GM18502 (cell line): Measurements from ENCODE around the gene ITFG1.
A peak's percentile ranks its signal among the peaks of the same experiment; 100 is the strongest.

Source experiments
- ATAC-seq: cut with Tn5 transposase; IDR thresholded peaks from one replicate; pipeline ENCODE4 v1.9.1; 2021; ENCODE audit warnings: mild to moderate bottlenecking; ENCODE audit not compliant: unreplicated experiment, poor library complexity

ITFG1 gene

DNA sequence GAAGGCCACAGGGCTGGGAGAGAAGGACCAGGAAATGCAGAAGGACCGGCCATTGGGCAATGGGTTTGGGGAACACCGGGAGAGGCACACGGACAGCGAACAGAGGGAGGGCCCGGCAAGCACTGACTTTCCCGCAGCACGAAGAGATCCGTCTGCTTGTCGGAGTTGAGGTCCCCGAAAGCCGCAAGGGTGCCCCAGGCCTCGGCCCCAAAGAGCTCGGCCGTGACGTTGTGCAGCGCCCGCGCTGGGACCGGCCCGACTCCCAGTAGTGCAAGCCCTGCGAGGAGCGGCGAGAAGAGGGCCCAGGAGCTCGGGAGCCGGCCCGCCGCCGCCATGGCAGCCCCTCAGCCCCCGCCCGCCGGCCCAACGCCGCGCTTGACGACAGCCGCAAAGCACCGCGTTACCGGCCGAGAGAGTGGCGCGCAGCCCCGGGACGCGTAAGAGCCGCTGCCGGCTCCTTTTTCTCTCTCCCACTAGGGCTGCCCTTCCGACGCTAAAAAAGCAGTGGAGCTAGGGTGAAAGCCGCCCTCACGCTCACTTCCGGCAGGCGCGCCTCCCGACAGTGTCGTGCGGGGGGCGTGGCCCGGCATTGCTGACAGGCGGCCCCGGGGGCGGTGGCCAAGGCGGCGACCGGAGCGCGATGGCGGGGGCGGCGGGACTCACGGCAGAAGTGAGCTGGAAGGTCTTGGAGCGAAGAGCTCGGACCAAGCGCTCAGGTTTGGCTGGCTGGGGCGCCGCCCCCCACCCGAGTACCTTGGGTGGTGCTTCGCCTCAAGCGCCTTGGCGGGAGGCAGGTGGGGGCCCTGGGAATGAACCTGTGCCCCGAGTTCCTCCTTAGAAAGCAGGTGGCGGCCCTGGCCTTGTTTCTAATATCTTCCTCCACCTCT, at the start of gene ITFG1, which contains the start of gene PHKB:
Gene ITFG1, minus strand, starts transcription at position 353 of the 887 bp plus-strand sequence. Its CDS starts 18 bp downstream, at position 335.
Gene PHKB, plus strand, starts transcription at position 621 of the 887 bp plus-strand sequence. Its CDS starts 20 bp downstream, at position 641.
- peak; percentile 81 for ATAC-seq

- ATAC-seq = no peak
Observed at GRCh38 chr16:47507701-47508100, 46.8 kb upstream of the ITFG1 start.

- ATAC-seq = no peak
Observed at GRCh38 chr16:47506800-47507199, 45.9 kb upstream of the ITFG1 start.

- ATAC-seq = no peak
Observed at GRCh38 chr16:47504599-47504998, 43.7 kb upstream of the ITFG1 start.

DNA sequence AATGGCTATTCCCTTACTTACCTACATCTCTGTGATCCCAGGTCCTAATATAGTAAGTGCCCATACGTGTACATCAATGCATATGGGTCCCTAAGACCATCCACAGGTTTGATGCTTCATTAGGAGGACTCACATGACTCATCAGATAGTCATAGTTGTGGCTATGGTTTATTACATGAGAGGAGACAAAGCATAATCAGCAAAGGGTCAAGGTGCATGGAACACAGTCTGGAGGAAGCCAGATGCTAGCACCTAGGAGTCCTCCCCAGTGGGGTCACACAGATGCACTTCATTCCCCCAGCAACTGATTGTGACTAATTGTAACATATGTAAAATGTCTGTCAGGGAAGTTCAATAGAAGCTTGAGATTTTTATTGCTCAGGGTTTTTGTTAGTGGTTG, 43.1 kb upstream of the ITFG1 start:
- no peak for ATAC-seq

- no peak for ATAC-seq
Observed at GRCh38 chr16:47499700-47500264, 38.9 kb upstream of the ITFG1 start.

DNA sequence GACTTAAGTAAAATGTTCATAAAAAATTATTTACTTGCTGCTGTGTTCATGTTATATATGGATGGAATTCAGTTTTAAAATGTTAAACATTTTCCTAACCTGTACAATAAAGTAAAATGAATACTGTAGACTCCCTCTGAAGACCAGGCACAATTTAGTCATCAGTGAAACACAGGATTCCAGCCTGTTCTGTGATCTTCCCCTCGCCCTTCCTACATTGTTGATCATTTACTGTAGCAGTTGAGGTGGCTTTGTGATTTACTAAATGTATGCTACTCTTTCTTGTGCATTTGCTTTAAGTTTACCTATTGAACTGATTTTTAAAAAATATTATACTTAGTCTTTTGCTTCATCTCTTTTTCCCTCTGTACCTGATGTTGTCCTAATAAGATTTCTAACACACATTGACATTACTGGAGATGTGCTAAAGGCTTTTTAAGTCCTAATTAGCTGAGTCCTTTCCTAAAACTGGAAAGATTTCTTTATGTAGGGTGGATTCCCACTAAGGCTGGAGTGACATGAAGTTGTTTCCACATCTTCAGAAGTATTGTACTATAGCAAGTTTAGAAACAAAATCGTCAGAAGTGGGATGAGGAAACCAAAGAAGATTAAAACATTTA, 38.3 kb upstream of the ITFG1 start:
- no peak for ATAC-seq

GRCh38 chr16:47493381-47494337, 32.8 kb upstream of the ITFG1 start:
- ATAC-seq = peak; percentile 52

GRCh38 chr16:47492428-47493377, 31.8 kb upstream of the ITFG1 start:
- peak; percentile 86 for ATAC-seq

DNA sequence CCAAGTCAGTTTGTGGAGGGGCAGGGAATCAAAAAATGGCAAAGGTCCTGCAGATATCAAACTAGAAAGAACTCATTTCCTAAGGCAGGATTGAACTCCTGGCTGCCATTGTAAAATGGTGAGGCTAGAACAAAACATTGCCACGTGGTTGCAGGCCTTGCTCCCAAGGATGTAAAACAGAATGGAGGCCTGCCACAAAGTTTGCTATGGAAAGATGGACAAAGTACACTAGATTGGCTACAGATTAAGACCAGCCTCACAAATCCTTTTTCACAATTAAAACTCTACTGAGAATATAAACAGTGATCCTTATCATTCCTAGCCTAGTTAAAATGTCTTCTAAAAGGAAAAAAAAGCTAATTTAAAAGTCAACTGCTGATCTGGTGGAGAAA, 31.2 kb upstream of the ITFG1 start:
- no peak for ATAC-seq

GRCh38 chr16:47490471-47490870, 29.6 kb upstream of the ITFG1 start:
- no peak for ATAC-seq

- ATAC-seq = no peak
Observed at GRCh38 chr16:47488051-47488450, 27.2 kb upstream of the ITFG1 start.

DNA sequence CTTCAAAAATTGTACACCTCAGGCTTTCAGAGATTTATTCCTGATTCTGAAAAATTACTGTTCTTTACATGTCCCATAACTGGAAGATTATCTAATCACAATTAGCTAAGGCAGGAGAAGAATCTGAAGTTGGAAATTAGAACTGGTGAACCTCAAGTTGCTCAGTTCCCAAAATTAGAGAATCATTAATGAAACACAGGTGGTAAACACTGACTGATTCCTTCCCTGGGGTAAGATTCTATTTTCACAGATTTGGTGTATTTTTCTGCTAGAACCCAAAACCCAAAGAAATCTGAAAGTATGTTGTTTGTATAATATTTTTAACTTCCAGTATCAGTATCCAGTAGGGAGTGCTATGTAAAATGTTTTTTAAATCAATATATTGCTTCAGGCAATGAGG, 26.0 kb upstream of the ITFG1 start:
- ATAC-seq = no peak

- no peak for ATAC-seq
Observed at GRCh38 chr16:47483616-47484015, 22.8 kb upstream of the ITFG1 start.

GRCh38 chr16:47481698-47482374, 21.0 kb upstream of the ITFG1 start:
- ATAC-seq = no peak

GRCh38 chr16:47480410-47480809, 19.5 kb upstream of the ITFG1 start:
- no peak for ATAC-seq

DNA sequence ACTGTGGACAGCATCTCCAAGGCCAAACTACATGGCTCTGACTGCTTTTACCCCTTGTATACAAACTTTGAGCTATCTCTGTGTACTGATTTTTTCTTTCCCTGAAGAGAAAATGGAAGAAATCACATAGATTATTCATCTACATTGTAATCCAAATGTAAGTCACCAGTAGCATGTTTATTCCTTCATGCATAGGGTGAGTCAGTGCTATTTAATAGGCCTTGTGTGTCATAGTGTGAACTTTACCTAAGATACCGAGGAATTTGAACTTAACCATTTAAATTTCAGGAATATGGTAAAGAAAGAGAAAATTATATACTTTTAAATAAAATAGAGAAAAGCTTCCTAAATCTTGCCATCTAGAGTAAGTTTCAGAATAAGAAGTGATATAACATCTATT, 16.8 kb upstream of the ITFG1 start:
- no peak for ATAC-seq

DNA sequence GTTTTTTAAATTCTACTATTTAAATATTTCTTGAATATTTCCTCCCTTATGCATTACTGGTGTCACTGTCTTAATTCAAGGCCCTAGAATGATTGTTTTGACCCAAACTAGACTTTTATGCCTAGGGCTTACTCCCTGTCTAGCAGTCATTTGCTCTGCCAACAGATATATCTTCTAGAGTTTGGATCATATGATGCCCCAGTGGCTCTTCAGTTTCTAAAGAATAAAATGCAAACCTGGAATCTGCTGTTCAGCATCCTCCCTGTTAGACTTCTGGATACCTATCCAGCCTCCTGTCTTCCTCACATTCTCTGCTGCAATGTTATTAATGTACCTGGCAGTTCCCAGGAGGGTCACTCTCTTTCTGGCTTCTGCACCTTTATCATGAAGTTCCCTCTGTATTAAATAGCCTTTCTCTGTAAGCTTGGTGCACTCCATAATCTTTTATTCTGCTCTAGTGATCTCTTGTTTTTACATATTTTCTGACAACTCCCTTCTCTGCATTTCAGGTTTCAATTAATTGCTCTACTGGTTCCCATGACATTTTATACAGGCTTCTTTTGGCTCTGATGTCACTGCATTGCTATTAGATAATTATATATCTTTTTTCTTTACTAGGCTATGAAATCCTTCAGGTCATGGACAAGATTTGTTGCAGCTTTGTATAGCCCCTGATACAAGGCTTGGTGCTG, 15.9 kb upstream of the ITFG1 start:
- no peak for ATAC-seq
